Stromal cell of bone marrow (primary cell): Measurements from ENCODE around the gene ARHGAP19.
"Not testable (repeated sequence)": the region's sequence is repeated elsewhere in the genome, so short reads cannot be mapped to it uniquely, and the experiment has no call there.

Experiments
- DNase-seq: peaks from one replicate; pipeline ENCODE4 v3.0.0-alpha.2; 2012; ENCODE audit warnings: low read depth

ARHGAP19 gene

DNA sequence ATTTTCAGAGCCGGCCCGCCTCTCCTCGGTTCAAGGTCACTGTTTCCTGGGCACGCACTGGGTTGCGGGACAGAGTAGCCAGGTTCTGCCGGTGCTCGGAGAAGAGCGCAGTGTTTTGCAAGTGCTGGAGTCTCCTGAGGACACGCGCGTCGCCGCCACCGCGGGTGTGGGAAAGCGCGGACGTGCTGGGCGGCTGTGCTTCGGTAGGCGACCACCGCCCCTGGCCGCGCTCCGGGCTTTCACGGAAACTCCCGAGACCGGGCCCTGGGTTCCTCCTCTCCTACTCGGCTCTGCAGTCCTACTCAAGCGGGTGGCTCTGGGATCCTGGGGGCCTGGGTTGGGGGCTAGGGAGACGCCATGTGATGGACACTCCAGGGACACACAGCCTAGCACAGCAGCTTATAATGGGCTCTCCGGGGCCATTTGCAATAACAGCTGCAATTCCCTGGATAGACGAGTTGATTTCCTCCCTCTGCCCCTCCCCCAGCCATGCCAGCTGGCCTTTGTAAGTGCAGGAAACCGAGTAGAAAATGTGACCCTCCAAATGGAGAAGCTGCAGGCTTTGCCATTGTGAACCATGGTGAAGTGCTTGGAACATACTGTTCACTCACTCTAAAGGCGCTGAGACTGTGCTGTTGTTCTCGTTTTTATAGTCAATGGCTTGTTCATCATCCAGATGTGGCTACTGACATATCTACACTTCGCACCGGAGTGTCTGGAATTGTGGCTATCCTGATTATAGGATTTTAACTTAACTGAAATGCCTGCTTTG is 28.8 kb upstream of the ARHGAP19 start:
- DNase-seq, result no peak

DNA sequence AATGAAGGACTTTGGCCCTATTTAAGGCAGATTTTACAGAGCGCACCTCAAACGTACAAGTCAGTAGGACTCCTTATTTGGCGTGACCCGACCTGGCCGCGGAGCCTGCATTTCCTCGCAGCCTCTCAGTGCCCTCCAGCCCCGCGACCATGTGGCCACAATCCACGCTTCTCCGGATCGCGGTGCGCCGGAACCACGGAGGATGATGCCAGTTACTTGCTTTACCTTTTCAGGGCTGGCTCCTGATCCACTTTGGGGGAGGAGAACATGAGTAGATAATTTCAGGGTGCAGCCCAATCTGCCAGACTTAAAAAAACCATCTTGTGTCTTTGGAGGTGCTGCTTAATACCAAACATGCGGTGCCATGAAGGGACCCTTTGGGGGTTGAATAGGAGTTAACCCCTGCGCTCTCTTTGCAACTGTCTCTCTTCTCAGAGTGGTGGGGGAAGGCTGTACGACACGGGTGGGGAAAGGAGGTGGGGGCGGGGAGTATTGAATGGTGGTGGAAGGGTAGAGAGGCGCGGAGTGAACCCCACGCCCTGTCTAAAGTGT is 28.1 kb upstream of the ARHGAP19 start:
- no peak for DNase-seq

DNA sequence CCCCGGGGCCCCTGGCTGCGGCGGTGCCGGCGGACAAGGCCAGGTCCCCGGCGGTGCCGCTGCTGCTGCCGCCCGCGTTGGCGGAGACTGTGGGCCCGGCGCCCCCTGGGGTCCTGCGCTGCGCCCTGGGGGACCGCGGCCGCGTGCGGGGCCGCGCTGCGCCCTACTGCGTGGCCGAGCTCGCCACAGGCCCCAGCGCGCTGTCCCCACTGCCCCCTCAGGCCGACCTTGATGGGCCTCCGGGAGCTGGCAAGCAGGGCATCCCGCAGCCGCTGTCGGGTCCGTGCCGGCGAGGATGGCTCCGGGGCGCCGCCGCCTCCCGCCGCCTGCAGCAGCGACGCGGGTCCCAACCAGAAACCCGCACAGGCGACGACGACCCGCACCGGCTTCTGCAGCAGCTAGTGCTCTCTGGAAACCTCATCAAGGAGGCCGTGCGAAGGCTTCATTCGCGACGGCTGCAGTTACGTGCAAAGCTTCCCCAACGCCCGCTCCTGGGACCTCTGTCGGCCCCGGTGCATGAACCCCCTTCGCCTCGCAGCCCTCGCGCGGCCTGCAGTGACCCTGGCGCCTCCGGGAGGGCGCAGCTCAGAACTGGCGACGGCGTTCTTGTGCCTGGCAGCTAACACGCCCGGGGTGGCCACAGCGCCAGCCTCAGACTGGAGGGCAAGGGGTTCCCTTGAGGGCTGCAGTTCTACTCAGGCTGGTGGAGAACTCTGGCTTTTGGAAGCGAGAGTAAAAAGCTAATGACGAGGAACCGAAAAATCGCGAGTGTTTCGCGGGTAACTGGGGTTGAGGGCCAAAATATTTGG is 27.4 kb upstream of the ARHGAP19 start:
- DNase-seq, result no peak

DNA sequence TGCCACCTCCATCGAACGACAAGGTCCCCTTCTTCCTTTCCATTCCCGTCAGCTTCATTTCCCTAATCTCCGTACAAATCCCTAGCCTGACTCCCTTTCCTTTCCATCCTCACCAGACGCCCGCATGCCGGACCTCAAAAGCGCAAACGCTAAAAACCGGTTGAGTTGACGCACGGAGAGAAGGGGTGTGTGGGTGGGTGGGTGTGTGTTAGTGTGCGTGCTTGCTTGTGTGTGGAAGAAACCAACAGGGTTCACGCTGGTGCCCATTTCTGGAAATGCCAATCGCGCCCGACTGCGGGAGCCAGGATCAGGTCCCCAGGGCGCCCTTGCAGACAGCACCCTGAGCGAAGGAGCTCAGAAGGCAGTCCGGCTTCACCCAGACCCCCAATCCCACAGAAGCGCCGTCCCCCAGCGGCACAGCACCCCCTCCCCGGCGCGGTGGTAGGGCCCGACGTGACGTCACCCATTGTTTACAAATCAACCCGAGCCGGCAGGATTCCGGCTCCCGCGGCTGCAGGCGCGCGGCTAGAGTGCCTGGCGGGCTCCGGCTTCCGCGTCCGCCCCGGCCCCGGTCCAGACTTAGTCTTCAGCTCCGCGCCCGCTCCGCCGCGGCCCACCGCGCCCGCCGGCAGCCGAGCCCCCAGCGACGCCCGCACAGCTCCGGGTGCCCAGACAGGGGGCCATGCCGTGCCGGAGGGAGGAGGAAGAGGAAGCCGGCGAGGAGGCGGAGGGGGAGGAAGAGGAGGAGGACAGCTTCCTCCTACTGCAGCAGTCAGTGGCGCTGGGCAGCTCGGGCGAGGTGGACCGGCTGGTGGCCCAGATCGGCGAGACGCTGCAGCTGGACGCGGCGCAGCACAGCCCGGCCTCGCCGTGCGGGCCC is 26.6 kb upstream of the ARHGAP19 start, which contains the start of gene FRAT1:
Gene FRAT1 (plus strand): TSS at position 500 of the 880 bp plus-strand sequence. CDS start 183 bp downstream, at position 683.
- peak; percentile 79 for DNase-seq

DNA sequence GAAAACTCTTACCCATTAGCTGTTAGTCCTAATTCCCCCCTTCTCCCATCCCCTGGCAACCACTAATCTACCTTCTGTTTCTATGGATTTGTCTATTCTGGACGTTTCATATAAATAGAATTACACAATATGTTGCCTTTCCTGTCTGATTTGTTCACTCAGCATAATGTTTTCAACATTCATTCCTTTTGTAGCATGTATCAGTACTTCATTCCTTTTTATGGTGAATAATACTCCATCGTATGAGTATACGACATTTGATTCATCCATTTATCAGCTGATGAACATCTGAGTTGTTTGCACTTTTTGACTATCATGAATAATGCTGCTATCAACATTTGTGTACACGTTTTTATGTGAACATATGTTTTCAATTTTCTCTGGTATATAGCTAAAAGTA is 22.2 kb upstream of the ARHGAP19 start:
- DNase-seq, result no peak

DNA sequence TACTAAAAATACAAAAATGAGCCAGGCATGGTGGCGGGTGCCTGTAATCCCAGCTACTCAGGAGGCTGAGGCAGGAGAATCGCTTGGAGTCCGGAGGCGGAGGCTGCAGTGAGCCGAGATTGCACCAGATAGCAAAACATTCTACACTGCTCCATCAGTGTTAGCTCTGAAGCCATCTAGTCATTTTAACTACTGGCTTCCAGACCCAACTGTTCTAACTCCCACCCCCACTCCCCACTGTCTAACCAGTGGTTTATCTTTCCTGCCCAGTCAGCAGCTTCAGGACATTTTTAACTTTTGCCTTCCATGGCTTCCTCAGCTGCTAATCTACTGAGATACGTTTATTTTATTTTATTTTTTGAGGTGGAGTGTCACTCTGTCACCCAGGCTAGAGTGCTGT is 20.5 kb upstream of the ARHGAP19 start:
- no peak for DNase-seq

DNA sequence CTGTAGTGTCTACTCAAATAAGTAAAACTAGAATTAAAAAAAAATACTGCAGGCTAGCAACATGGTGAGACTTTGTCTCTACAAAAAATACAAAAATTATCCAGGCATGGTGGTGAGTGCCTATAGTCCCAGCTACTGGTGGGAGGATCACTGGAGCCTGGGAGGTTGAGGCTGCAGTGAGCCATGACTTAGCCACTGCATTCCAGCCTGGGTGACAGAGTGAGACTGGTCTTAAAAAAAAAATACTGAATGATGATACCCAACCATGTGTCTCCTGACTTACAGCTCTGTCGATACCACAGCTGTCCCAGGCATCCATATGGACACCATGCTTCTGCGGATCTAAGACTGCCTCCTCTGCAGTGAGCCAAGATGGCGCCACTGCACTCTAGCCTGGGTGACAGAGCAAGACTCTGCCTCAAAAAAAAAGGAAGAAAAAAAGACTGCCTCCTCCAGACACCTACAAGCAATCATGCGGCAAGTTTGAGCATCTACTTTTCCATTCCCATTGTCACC is 18.7 kb upstream of the ARHGAP19 start:
- no peak for DNase-seq

DNA sequence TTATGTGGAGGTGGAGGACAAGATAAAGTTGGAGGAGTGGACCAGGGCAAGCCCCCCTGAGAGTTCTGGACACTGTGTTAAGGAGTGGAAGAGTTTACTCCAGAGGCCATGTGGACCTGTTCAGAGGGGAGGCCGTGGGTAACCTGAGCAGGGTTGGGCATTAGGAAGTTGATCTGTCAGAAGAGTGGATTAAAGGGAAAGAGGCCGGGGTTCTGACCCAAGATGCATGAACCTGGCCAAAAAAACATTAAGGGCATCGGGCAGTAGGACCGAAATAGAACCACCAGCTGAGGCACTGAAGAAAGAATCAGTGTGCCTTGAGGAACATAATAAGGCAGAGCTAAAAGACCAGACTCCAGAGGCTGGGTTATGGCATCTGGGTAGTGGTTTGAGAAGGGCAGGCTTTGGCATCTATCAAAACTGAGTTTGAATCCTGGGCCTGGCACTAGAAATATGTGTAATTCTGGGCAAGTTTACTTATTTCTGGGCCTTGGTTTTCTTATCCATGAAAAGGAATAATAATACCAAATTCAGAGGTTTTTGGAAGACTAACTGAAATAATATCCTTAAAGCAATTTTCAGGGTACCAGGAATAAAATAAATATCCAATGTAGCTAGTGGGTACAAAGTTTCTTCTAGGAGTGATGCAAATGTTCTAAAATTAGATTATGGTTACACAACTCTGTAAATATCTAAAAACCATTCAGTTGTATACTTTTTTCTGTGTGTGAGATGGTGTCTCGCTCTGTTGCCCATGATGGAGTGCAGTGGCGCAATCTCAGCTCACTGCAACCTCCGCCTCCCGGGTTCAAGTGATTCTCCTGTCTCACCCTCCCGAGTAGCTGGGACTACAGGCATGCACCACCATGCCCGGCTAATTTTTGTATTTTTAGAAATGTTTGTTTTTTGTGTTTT is 15.7 kb upstream of the ARHGAP19 start:
- no peak for DNase-seq

DNA sequence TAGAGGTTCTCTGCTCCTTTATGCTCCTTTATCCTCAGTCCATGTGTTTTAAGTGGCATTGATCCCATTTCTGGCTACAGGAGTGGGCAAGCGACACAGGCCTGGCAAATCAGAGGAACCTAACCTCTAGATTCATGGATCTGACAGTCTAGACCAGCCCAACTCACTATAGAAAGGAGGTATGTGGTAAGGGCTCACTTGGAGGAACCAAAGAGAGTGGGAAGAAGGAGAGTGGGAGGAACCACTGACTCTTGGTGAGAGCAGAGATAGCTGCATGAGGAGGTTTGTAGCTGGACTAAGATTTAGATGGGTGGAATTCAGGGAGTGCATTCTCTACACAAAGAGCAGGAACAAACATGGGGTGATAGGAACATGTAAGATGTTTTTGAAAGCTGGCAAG is 15.0 kb upstream of the ARHGAP19 start:
- DNase-seq, result no peak

DNA sequence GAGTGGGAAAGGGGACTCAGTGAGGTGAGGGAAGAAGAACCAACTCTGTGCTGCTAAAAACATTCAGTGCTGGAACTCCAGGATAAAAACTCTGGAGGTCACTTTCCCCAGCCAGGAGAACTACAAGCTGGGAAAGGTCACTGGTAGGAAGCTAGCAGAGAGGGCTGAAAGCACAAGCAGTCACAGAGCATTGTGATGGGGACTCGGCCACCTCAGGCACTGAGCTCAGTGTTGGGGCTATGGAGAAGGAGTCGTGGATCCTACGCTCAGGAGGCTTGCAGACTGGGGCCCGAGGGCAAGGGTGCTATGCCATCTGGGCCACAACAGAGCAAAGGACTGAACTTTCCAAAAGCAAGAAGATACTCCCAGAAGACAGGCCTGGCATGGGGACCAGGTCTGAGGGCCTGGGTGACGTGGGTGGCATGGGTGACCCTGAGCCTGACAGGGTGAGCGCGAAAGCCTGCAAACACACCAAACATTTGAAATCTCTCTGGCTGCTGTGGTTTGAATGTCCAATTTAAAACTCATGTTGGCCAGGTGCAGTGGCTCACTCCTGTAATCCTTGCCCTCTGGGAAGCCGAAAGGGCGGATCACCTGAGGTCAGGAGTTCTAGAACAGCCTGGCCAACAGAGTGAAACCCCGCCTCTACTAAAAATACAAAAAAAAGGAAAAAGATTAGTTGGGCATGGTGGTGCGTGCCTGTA is 9.8 kb upstream of the ARHGAP19 start:
- DNase-seq, result no peak

DNA sequence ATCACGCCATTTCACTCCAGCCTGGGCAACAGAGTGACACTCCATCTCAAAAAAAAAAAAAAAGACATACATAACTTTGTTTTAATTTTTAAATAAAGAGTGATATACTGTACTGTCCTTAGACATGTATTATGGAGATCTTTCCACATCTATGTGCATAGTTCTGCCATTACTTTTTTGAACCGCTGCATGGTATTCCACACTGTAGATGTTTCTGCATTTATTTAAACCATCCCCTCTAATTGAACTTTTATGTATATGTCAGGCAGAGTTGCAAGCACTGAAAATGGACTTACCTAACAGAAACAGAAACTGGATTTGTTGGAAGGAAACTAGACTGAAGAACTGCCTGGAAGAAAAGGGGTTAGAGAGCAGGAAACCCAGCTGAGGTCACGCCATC is 8.5 kb upstream of the ARHGAP19 start:
- no peak for DNase-seq

DNA sequence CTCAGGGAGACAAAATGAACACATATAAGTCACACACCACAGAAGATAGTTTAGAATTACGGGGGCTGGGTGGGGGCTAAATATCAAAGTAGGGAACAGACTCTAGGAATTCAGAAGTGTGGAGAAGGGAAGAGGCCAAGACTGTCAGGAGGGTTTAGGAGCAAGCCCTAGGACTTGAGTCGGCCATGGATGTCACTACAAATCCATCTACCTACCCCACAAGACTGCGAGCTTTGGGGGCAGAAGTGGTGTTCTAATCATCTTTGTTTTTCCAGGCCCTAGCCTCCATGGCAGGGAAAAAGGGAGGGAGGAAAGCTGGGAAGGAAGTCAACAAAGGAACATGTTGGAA is 5.8 kb upstream of the ARHGAP19 start:
- no peak for DNase-seq

DNA sequence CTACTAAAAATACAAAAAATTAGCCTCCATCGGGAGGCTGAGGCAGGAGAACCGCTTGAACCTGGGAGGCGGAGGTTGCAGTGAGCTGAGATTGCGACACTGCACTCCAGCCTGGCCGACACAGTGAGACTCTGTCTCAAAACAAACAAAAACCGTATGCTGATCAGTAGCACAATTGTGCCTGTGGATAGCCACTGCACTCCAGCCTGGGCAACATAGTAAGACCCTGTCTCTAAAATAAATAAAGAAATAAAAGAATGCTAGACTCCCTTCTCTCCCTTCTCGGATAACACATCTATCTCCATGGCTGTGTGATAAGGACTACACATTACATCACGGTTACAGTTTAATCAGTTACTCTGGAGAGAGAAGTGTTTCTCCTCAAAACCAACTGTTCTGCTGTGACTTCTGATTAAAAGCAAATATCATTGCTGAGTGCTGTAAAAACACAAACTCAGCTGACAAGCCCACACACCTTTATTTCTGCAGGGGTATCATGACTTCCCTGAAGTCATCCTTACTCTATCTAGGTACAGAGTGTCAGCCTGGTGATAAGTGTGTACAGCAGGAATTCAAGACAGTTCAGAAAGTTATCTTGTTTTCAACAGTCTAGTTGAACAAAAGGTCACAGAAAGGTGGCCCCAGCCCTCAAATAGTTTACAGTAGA is 5.3 kb upstream of the ARHGAP19 start:
- no peak for DNase-seq

DNA sequence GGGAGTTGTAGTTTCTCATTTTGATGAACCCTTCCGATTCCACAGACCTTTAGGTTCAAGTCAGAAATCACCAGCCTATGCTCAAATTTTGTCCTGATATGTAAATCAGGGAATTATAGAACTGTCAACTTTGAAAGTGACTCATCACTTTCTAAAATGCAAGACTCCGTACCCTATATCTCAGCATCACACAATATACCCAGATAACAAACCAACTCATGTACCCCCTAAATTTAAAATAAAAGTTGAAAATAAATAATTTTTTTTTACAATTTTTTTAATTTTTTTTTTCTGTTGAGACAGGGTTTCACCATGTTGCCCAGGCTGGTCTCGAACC is 393 bp upstream of the ARHGAP19 start:
- no peak for DNase-seq

DNA sequence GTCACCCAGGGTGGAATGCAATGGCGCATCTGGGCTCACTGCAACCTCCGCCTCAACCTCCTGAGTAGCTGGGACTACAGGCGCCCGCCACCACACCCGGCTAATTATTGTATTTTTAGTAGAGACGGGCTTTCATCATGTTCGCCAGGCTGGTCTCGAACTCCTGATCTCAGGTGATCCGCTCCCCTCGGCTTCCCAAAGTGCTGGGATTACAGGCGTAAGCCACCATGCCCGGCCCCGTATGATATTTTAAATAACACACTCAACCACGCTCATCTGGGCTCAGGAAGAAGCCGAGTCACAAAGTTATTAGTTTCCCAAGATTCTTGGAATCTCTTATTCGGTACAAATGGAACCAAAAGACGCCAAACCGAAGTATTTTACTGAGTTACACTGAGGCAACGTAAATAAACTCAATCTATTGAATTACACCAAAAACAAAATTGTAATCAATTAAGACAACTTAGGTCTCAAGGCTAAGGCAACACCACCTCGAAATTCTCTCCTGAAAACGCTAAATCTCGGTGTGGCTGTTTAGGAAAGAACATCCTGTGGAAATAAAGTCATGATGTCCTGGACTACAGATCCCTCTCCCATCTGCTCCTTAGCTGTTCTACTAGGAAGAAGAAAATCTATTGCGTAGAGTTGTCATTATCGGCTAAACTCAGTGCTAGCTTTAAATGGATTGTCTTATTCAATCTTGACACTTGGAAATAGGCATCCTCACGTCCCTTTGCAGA is 910 bp downstream of the ARHGAP19 start:
- DNase-seq, result no peak

DNA sequence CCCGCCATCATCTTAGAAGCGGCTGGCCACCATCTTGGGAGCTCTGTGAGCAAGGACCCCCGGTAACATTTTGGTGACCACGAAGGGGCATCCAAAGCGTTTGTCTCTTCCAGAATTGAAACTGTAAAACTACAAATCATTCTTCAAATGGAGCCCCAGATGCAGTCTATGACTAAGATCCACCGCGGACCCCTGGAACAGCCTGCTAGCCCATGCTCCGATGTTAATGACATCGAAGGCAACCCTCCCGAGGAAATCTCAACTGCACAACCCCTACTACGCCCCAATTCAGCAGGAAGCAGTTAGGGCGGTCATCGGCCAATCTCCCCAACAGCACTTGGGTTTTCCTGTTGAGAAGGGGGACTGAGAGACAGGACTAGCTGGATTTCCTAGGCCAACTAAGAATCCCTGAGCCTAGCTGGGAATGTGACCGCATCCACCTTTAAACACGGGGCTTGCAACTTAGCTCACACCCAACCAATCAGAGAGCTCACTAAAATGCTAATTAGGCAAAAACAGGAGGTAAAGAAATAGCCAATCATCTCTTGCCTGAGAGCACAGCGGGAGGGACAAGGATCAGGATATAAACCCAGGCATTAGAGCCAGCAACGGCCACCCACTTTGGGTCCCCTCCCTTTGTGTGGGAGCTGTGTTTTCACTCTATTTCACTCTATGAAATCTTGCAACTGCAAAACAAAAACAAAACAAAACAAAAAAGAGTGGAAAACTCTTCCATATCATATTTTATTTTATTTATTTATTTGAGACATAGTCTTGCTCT is 1.7 kb downstream of the ARHGAP19 start:
- not testable (repeated sequence) for DNase-seq

DNA sequence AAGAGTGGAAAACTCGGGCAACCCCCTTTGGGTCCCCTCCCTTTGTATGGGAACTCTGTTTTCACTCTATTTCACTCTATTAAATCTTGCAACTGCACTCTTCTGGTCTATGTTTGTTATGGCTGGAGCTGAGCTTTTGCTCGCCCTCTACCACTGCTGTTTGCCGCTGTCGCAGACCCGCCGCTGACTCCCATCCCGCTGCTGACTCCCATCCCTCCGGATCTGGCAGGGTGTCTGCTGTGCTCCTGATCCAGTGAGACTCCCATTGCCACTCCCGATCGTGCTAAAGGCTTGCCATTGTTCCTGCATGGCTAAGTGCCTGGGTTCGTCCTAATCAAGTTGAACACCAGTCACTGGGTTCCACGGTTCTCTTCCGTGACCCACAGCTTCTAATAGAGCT is 2.4 kb downstream of the ARHGAP19 start:
- DNase-seq, result not testable (repeated sequence)

DNA sequence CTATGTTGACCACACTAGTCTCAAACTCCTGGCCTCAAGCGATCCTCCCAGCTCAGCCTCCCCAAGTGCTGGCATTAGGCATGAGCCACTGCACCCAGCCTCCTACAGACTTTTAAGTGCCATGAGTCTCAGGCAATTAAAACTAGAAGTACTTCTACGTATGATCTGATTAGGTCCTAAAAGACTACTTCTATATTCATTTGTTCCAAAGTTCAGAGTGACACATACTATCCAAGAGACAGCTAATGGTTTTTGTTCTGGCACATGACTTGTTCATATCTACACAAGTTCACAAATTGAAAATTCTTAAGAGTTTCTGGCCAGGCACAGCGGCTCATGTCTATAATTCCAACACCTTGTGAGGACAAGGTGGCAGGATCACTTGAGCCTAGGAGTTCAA is 11.7 kb downstream of the ARHGAP19 start:
- no peak for DNase-seq
